B cell (primary cell): Measurements from ENCODE around the gene CCM2. TPM values are rescaled to one million over a fixed set of nuclear protein-coding genes. Genes with fewer than 3 reads are reported as not detected.

ENCODE experiments used
- ATAC-seq: fragments of 200-7000 bp; cut with Tn5 transposase; one replicate; pipeline ENCODE4 v1.10.0; 2021; ENCODE audit warnings: low read depth, mild to moderate bottlenecking, moderate number of reproducible peaks, moderate library complexity
- CTCF ChIA-PET: fragments of 350-600 bp; sonication (Branson Sonifier 250); formaldehyde crosslinking; loops from one replicate; lab custom pipeline; 2021; ENCODE audit warnings: antibody characterized with exemption, inconsistent platforms; lab: Charles Lee
- POLR2A ChIA-PET: fragments of 350-600 bp; sonication (Branson Sonifier 250); formaldehyde crosslinking; loops from one replicate; lab custom pipeline; 2021; ENCODE audit warnings: antibody characterized with exemption; lab: Charles Lee
- DNase-seq: peaks from one replicate; pipeline ENCODE4 v3.0.0; 2013
- H2AFZ ChIP-seq: 2 replicates; pipeline ENCODE4 v1.6.1; 2012; ENCODE audit warnings: mild to moderate bottlenecking, low read depth, low read length; ENCODE audit not compliant: insufficient read depth, poor library complexity, severe bottlenecking
- H3K27ac ChIP-seq, 2 donors: 1 replicate in 1 of 2; 2 replicates in 1 of 2; pipeline ENCODE4 v1.5.1; 2012 to 2013; ENCODE audit warnings: low read length in 2 of 2, mild to moderate bottlenecking in 2 of 2, moderate library complexity in 1 of 2
- H3K27me3 ChIP-seq, 4 experiments: fragments of 200-600 bp in 1 of 4; sonication (generic) in 1 of 4; replicated peaks in 1 of 4; 1 replicate in 2 of 4; 2 replicates in 2 of 4; pipeline versions ENCODE4 v1.6.1 to v1.7.0; 2013 to 2016; ENCODE audit warnings: low read length in 3 of 4, mild to moderate bottlenecking in 2 of 4, mixed read lengths in 1 of 4, moderate library complexity in 1 of 4; ENCODE audit not compliant: insufficient read depth in 4 of 4, control insufficient read depth in 3 of 4; ENCODE audit errors: control extremely low read depth in 1 of 4
- H3K36me3 ChIP-seq, 2 experiments: replicated peaks in 1 of 2; 1 replicate in 1 of 2; 2 replicates in 1 of 2; pipeline versions ENCODE4 v1.6.1 to v1.7.1; 2013; ENCODE audit warnings: low read length in 1 of 2; ENCODE audit not compliant: insufficient read depth in 2 of 2, control insufficient read depth in 1 of 2; ENCODE audit errors: control extremely low read depth in 1 of 2, extremely low read depth in 1 of 2
- H3K4me1 ChIP-seq, 2 donors: fragments of 200-600 bp in 1 of 2; sonication (generic) in 1 of 2; 1 replicate in 1 of 2; 2 replicates in 1 of 2; pipeline versions ENCODE4 v1.5.1 to v1.6.1; 2013 to 2017; ENCODE audit warnings: low read length in 2 of 2; ENCODE audit not compliant: control insufficient read depth in 2 of 2, insufficient read depth in 2 of 2
- H3K4me2 ChIP-seq: replicated peaks from 2 replicates; pipeline ENCODE3; 2012; ENCODE audit warnings: mild to moderate bottlenecking, low read depth, low read length; ENCODE audit not compliant: poor library complexity, severe bottlenecking
- H3K4me3 ChIP-seq, 5 experiments: fragments of 200-600 bp in 1 of 5; sonication (generic) in 1 of 5; 1 replicate in 3 of 5; 2 replicates in 2 of 5; pipeline versions ENCODE4 v1.5.1 to v1.7.0; 2011 to 2016; ENCODE audit warnings: low read length in 4 of 5, mild to moderate bottlenecking in 4 of 5, low read depth in 2 of 5, control low read depth in 1 of 5, moderate library complexity in 1 of 5; ENCODE audit not compliant: insufficient read depth in 1 of 5; ENCODE audit errors: control extremely low read depth in 1 of 5, extremely low read depth in 1 of 5
- H3K79me2 ChIP-seq: fragments of 200-600 bp; sonication (generic); one replicate; pipeline ENCODE4 v1.6.0; 2016; ENCODE audit warnings: low read length; ENCODE audit not compliant: control insufficient read depth, insufficient read depth
- H3K9ac ChIP-seq: fragments of 200-600 bp; sonication (generic); 2 replicates; pipeline ENCODE4 v1.6.1; 2017; ENCODE audit warnings: mild to moderate bottlenecking, low read length, moderate library complexity
- H3K9me3 ChIP-seq, 3 donors: one replicate each; pipeline versions ENCODE4 v1.6.1 to v1.7.1; 2013; ENCODE audit warnings: low read length in 2 of 3; ENCODE audit not compliant: control insufficient read depth in 2 of 3, insufficient read depth in 1 of 3; ENCODE audit errors: control extremely low read depth in 1 of 3
- H4K20me1 ChIP-seq: 2 replicates; pipeline ENCODE4 v1.6.0; 2012; ENCODE audit warnings: mild to moderate bottlenecking, low read length; ENCODE audit not compliant: insufficient read depth, control insufficient read depth, poor library complexity, severe bottlenecking
- H3K27ac Mint-ChIP-seq: one replicate; pipeline ENCODE4 v1.8.0; 2021; ENCODE audit warnings: mixed read lengths
- H3K27me3 Mint-ChIP-seq: one replicate; pipeline ENCODE4 v1.8.0; 2021; ENCODE audit warnings: mixed read lengths
- H3K4me1 Mint-ChIP-seq: one replicate; pipeline ENCODE4 v1.8.0; 2021; ENCODE audit warnings: mixed read lengths
- H3K4me3 Mint-ChIP-seq: one replicate; pipeline ENCODE4 v1.8.0; 2021; ENCODE audit warnings: mixed read lengths
- H3K9me3 Mint-ChIP-seq: one replicate; pipeline ENCODE4 v1.8.0; 2022; ENCODE audit warnings: mixed read lengths; ENCODE audit not compliant: insufficient read depth
- CTCF ChIP-seq: fragments of 200-600 bp; IDR thresholded peaks from one replicate; pipeline ENCODE4 v1.8.0; 2022; ENCODE audit warnings: antibody characterized with exemption, mild to moderate bottlenecking
- EZH2 ChIP-seq: IDR thresholded peaks from 2 replicates; pipeline ENCODE4 v1.6.1; 2012; ENCODE audit warnings: borderline replicate concordance, low read depth, mild to moderate bottlenecking, moderate library complexity, low read length; ENCODE audit not compliant: insufficient read depth, poor library complexity, severe bottlenecking
- WGBS: methylation state at CpG from one replicate; pipeline ENCODE4 v1.1.5; 2013; ENCODE audit warnings: missing lambda C conversion rate; ENCODE audit not compliant: insufficient coverage; 5-methylcytosine and 5-hydroxymethylcytosine counted together
- intact Hi-C: fragments of 100-400 bp; cut with micrococcal nuclease; formaldehyde crosslinking; loops from one replicate; pipeline ENCODE4 v1.10.0; 2022
- polyA plus RNA-seq: library from polyadenylated mRNA; depleted of rRNA; stranded (reverse); fragments of >200 nt; gene quantifications from 2 replicates; pipeline ENCODE4 v1.2.3, GENCODE V29; 2012
- total RNA-seq, 2 donors: library from RNA; stranded (reverse); fragments of 120-200 nt in 1 of 2; gene quantifications; 1 replicate in 1 of 2; 2 replicates in 1 of 2; pipeline versions ENCODE4 v1.2.3 to v1.2.4, GENCODE V29; 2013 to 2022

Gene CCM2
- total and polyA plus RNA-seq, 2 donors (not counting 1 experiment from before 2014, with no cell fraction given): 150 to 201 TPM

GRCh38 chr7:45028138-45028919 lies 28.3 kb downstream of the CCM2 start:
- Histone ChIP-seq H4K20me1 (peaks cover 46% of the 10 kb centered on the region), H3K79me2 (peaks cover 95% of the 10 kb centered on the region), H3K36me3 (peaks cover 0 to 28% of the 10 kb centered on the region in 2 experiments), H3K4me2 (peak overlapping the region; percentile 88), H3K4me1 (peaks cover 48 to 67% of the 10 kb centered on the region in 2 donors), H3K27me3 (no peaks in the 10 kb centered on the region), H3K9ac (peak overlapping the region; percentile 75), H3K4me3 (peak overlapping the region; percentile 77 to 99 (median 83)), H3K9me3 (no peaks in the 10 kb centered on the region), H3K27ac (peak overlapping the region; percentile 76 to 83), H2AFZ (no peak overlapping the region)
- ATAC-seq (peak; percentile 13), DNase-seq (peak; percentile 20)
- H3K27me3 Mint-ChIP-seq: no peaks in the 10 kb centered on the region
- ChIA-PET POLR2A (interaction anchor here (0.6 to 4.6 kb wide), 14 partner anchors 14 to 554 kb away, joined by 3 to 77 read pairs (median 4); partner anchors contain the start of genes CCM2, MYO1G and TBRG4), CTCF (interaction anchor here (0.5 to 4.8 kb wide), 10 partner anchors 8 to 97 kb away, joined by 3 to 40 read pairs (median 8); partner anchors contain the start of gene MYO1G)
- H3K4me3 Mint-ChIP-seq: peak overlapping the region; percentile 85
- peaks cover 66% of the 10 kb centered on the region for H3K4me1 Mint-ChIP-seq
- TF ChIP-seq CTCF (no peak), EZH2 (no peak)
- H3K27ac Mint-ChIP-seq: peak overlapping the region; percentile 79
- WGBS: 9% methylated on average over 13 of the region's 17 CpGs
- H3K9me3 Mint-ChIP-seq: no peaks in the 10 kb centered on the region
- intact Hi-C loops: loop anchor here (5.0 to 10.0 kb wide), 4 partner anchors 34 to 984 kb away; partner anchors contain the start of genes DBNL, H2AZ2 and TMED4
